Right forelimb (tissue), 1 donor: Measurements from ENCODE around the gene KCNK5.

Experiments used
- DNase-seq: peaks from one replicate; pipeline ENCODE4 v3.0.0-alpha.2; 2018

Gene KCNK5

GRCh38 chr6:39240155-39240757 lies 11.0 kb upstream of the KCNK5 start:
- DNase-seq: no peak

GRCh38 chr6:39239527-39240154 lies 10.4 kb upstream of the KCNK5 start:
- DNase-seq: no peak

- DNase-seq: no peak
These were observed 7.5 kb upstream of the KCNK5 start for GRCh38 chr6:39236742-39237141.

GRCh38 chr6:39233333-39233732 lies 4.1 kb upstream of the KCNK5 start:
- DNase-seq: no peak

- DNase-seq: no peak
These were observed 2.4 kb upstream of the KCNK5 start for GRCh38 chr6:39231521-39232243.

- DNase-seq: no peak
These were observed 1.4 kb upstream of the KCNK5 start for GRCh38 chr6:39230654-39231035.

GRCh38 chr6:39228111-39228971 lies 934 bp downstream of the KCNK5 start:
- DNase-seq: no peak

GRCh38 chr6:39227476-39227875 lies 1.8 kb downstream of the KCNK5 start:
- no peak for DNase-seq

- DNase-seq: no peak
These were observed 2.5 kb downstream of the KCNK5 start for GRCh38 chr6:39226639-39227329.

- DNase-seq: no peak
These were observed 3.3 kb downstream of the KCNK5 start for GRCh38 chr6:39225946-39226437.

- no peak for DNase-seq
These were observed 3.7 kb downstream of the KCNK5 start for GRCh38 chr6:39225543-39225942.

GRCh38 chr6:39224523-39225182 lies 4.6 kb downstream of the KCNK5 start:
- DNase-seq: no peak

- DNase-seq: no peak
These were observed 5.3 kb downstream of the KCNK5 start for GRCh38 chr6:39224011-39224410.

- no peak for DNase-seq
These were observed 5.7 kb downstream of the KCNK5 start for GRCh38 chr6:39223555-39223954.

GRCh38 chr6:39223061-39223460 lies 6.2 kb downstream of the KCNK5 start:
- DNase-seq: no peak

- no peak for DNase-seq
These were observed 7.3 kb downstream of the KCNK5 start for GRCh38 chr6:39221779-39222641.

GRCh38 chr6:39221115-39221514 lies 8.2 kb downstream of the KCNK5 start:
- DNase-seq: no peak

- DNase-seq: no peak
These were observed 10.3 kb downstream of the KCNK5 start for GRCh38 chr6:39218868-39219567.

GRCh38 chr6:39217177-39217864 lies 12.0 kb downstream of the KCNK5 start:
- no peak for DNase-seq
